GM23338 (cell line): ENCODE data around the gene PPIL1. TPM values are rescaled to one million over a fixed set of nuclear protein-coding genes. Genes with fewer than 3 reads are reported as not detected.

Experiments used
- ATAC-seq: fragments of 200-7000 bp; cut with Tn5 transposase; 3 replicates; pipeline ENCODE4 v1.9.1; 2020
- DNase-seq: peaks from one replicate; pipeline ENCODE4 v3.0.0-alpha.2; 2015; ENCODE audit warnings: low spot score
- H2AFZ ChIP-seq: fragments of 200-600 bp; sonication (generic); 2 replicates; pipeline ENCODE4 v1.8.0; 2016; ENCODE audit warnings: antibody characterized with exemption, mild to moderate bottlenecking, moderate library complexity
- H3F3A ChIP-seq: fragments of 200-600 bp; sonication (generic); replicated peaks from 2 replicates; pipeline ENCODE4 v1.8.0; 2017; ENCODE audit warnings: antibody characterized with exemption, mixed run types, low read depth
- H3K27ac ChIP-seq: fragments of 200-600 bp; sonication (generic); 2 replicates; pipeline ENCODE4 v1.6.1; 2016; ENCODE audit warnings: low read depth
- H3K27me3 ChIP-seq: fragments of 200-600 bp; sonication (generic); 2 replicates; pipeline ENCODE4 v1.8.0; 2016; ENCODE audit warnings: mild to moderate bottlenecking, mixed run types, moderate library complexity; ENCODE audit not compliant: insufficient read depth
- H3K36me3 ChIP-seq: fragments of 200-600 bp; sonication (generic); 2 replicates; pipeline ENCODE4 v1.8.0; 2016; ENCODE audit warnings: mild to moderate bottlenecking; ENCODE audit not compliant: insufficient read depth
- H3K4me1 ChIP-seq: fragments of 200-600 bp; sonication (generic); 2 replicates; pipeline ENCODE4 v1.8.0; 2016; ENCODE audit warnings: mild to moderate bottlenecking, moderate library complexity; ENCODE audit not compliant: insufficient read depth
- H3K4me2 ChIP-seq: fragments of 200-600 bp; sonication (generic); 2 replicates; pipeline ENCODE4 v1.7.1; 2017; ENCODE audit warnings: mixed run types
- H3K4me3 ChIP-seq: fragments of 200-600 bp; sonication (generic); 2 replicates; pipeline ENCODE4 v1.6.1; 2016; ENCODE audit warnings: mixed run types
- H3K79me2 ChIP-seq: fragments of 200-600 bp; sonication (generic); replicated peaks from 2 replicates; pipeline ENCODE4 v1.8.0; 2017; ENCODE audit warnings: mild to moderate bottlenecking; ENCODE audit not compliant: insufficient read depth
- H3K9me2 ChIP-seq: fragments of 200-600 bp; sonication (generic); 2 replicates; pipeline ENCODE4 v1.8.0; 2017; ENCODE audit not compliant: insufficient read depth
- H4K20me1 ChIP-seq: fragments of 200-600 bp; sonication (generic); replicated peaks from 2 replicates; pipeline ENCODE4 v1.8.0; 2017; ENCODE audit warnings: mild to moderate bottlenecking; ENCODE audit not compliant: insufficient read depth
- H3K27ac Mint-ChIP-seq: 2 replicates; pipeline ENCODE4 v1.8.0; 2020; ENCODE audit warnings: inconsistent platforms, mild to moderate bottlenecking, moderate library complexity, mixed read lengths
- H3K27me3 Mint-ChIP-seq: 3 replicates; pipeline ENCODE4 v1.8.0; 2022; ENCODE audit warnings: low read depth, mild to moderate bottlenecking, moderate library complexity, mixed read lengths, inconsistent platforms; ENCODE audit not compliant: insufficient read depth, poor library complexity
- H3K36me3 Mint-ChIP-seq: 3 replicates; pipeline ENCODE4 v1.8.0; 2021; ENCODE audit warnings: low read depth, mild to moderate bottlenecking, inconsistent platforms, moderate library complexity, mixed read lengths
- H3K4me1 Mint-ChIP-seq: 3 replicates; pipeline ENCODE4 v1.8.0; 2020; ENCODE audit warnings: mild to moderate bottlenecking, inconsistent platforms, mixed read lengths
- H3K4me3 Mint-ChIP-seq: 3 replicates; pipeline ENCODE4 v1.8.0; 2021; ENCODE audit warnings: moderate library complexity, mild to moderate bottlenecking, inconsistent platforms, mixed read lengths
- H3K9me3 Mint-ChIP-seq: 3 replicates; pipeline ENCODE4 v1.8.0; 2020; ENCODE audit warnings: moderate library complexity, mild to moderate bottlenecking, inconsistent platforms, mixed read lengths
- CREB1 ChIP-seq: fragments of 250-450 bp; sonication (Bioruptor Pico); IDR thresholded peaks from 2 replicates; pipeline ENCODE4 v1.5.0; 2020; ENCODE audit warnings: low read depth, mild to moderate bottlenecking, moderate library complexity
- EZH2 ChIP-seq: fragments of 200-600 bp; sonication (generic); IDR thresholded peaks from one replicate; pipeline ENCODE4 v1.8.0; 2017; ENCODE audit warnings: antibody characterized with exemption, mild to moderate bottlenecking, low read depth; ENCODE audit not compliant: unreplicated experiment
- EZH2phosphoT487 ChIP-seq: fragments of 200-600 bp; sonication (generic); IDR thresholded peaks from one replicate; pipeline ENCODE4 v1.8.1; 2018; ENCODE audit warnings: antibody characterized with exemption; ENCODE audit not compliant: unreplicated experiment
- JUNB ChIP-seq: IDR thresholded peaks from one replicate; pipeline ENCODE4 v1.6.1; 2016; ENCODE audit warnings: antibody characterized with exemption; ENCODE audit not compliant: unreplicated experiment
- POLR2AphosphoS5 ChIP-seq: IDR thresholded peaks from 2 replicates; pipeline ENCODE4 v1.6.1; 2016; ENCODE audit warnings: antibody characterized with exemption, low read depth
- ZNF114 ChIP-seq: fragments of 250-450 bp; sonication (Bioruptor Pico); IDR thresholded peaks from 2 replicates; pipeline ENCODE4 v1.5.0; 2020; ENCODE audit warnings: mild to moderate bottlenecking, moderate library complexity
- ZNF331 ChIP-seq: fragments of 250-450 bp; sonication (Bioruptor Pico); IDR thresholded peaks from 2 replicates; pipeline ENCODE4 v1.5.0; 2020; ENCODE audit warnings: low read depth, mild to moderate bottlenecking, moderate library complexity
- polyA plus RNA-seq: library from polyadenylated mRNA; unstranded; fragments of >200 nt; fragmentation: Nextera tagmentation; extraction: Ambion mirVana; gene quantifications from 2 replicates; pipeline ENCODE4 v1.2.1, GENCODE V29; 2016
- total RNA-seq: library from RNA; depleted of rRNA; stranded (reverse); fragments of >200 nt; shearing (Covaris generic); gene quantifications from 2 replicates; pipeline ENCODE4 v1.2.3, GENCODE V29; 2014
- TF ChIP-seq, protein P1 (sequence below): fragments of 250-450 bp; sonication (Bioruptor Pico); IDR thresholded peaks from 2 replicates; pipeline ENCODE4 v1.5.0; 2020; ENCODE audit warnings: mild to moderate bottlenecking, moderate library complexity
- TF ChIP-seq, protein P2 (sequence below), 2 experiments: fragments of 200-600 bp in 1 of 2; sonication (generic) in 1 of 2; conservative IDR thresholded peaks; 2 replicates each; pipeline versions ENCODE4 v1.5.1 to v1.6.1; 2016 to 2017; ENCODE audit warnings: antibody characterized with exemption in 2 of 2, low read depth in 2 of 2, mild to moderate bottlenecking in 2 of 2, moderate library complexity in 1 of 2

The PPIL1 gene
- total and polyA plus RNA-seq, 2 experiments from 2014 or later: 57.3 to 79.4 TPM

DNA sequence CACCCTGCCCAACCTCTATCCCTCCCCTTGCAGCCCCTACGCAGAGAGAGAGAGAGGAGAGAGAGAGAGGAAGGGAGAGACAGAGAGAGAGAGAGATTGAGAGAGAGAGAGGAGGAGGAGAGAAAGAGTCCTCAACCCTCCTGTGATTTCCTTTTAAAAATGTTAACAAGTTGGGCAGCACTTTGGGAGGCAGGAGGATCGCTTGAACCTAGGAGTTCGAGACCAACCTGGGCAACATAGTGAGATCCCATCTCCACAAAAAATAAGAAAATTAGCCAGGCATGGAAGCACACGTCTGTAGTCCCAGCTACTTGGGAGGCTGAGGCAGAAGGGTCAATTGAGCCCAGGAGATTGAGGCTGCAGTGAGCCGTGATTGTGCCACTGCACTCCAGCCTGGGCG is 65.4 kb downstream of the PPIL1 start (continued):
- TF ChIP-seq, protein P1, sequence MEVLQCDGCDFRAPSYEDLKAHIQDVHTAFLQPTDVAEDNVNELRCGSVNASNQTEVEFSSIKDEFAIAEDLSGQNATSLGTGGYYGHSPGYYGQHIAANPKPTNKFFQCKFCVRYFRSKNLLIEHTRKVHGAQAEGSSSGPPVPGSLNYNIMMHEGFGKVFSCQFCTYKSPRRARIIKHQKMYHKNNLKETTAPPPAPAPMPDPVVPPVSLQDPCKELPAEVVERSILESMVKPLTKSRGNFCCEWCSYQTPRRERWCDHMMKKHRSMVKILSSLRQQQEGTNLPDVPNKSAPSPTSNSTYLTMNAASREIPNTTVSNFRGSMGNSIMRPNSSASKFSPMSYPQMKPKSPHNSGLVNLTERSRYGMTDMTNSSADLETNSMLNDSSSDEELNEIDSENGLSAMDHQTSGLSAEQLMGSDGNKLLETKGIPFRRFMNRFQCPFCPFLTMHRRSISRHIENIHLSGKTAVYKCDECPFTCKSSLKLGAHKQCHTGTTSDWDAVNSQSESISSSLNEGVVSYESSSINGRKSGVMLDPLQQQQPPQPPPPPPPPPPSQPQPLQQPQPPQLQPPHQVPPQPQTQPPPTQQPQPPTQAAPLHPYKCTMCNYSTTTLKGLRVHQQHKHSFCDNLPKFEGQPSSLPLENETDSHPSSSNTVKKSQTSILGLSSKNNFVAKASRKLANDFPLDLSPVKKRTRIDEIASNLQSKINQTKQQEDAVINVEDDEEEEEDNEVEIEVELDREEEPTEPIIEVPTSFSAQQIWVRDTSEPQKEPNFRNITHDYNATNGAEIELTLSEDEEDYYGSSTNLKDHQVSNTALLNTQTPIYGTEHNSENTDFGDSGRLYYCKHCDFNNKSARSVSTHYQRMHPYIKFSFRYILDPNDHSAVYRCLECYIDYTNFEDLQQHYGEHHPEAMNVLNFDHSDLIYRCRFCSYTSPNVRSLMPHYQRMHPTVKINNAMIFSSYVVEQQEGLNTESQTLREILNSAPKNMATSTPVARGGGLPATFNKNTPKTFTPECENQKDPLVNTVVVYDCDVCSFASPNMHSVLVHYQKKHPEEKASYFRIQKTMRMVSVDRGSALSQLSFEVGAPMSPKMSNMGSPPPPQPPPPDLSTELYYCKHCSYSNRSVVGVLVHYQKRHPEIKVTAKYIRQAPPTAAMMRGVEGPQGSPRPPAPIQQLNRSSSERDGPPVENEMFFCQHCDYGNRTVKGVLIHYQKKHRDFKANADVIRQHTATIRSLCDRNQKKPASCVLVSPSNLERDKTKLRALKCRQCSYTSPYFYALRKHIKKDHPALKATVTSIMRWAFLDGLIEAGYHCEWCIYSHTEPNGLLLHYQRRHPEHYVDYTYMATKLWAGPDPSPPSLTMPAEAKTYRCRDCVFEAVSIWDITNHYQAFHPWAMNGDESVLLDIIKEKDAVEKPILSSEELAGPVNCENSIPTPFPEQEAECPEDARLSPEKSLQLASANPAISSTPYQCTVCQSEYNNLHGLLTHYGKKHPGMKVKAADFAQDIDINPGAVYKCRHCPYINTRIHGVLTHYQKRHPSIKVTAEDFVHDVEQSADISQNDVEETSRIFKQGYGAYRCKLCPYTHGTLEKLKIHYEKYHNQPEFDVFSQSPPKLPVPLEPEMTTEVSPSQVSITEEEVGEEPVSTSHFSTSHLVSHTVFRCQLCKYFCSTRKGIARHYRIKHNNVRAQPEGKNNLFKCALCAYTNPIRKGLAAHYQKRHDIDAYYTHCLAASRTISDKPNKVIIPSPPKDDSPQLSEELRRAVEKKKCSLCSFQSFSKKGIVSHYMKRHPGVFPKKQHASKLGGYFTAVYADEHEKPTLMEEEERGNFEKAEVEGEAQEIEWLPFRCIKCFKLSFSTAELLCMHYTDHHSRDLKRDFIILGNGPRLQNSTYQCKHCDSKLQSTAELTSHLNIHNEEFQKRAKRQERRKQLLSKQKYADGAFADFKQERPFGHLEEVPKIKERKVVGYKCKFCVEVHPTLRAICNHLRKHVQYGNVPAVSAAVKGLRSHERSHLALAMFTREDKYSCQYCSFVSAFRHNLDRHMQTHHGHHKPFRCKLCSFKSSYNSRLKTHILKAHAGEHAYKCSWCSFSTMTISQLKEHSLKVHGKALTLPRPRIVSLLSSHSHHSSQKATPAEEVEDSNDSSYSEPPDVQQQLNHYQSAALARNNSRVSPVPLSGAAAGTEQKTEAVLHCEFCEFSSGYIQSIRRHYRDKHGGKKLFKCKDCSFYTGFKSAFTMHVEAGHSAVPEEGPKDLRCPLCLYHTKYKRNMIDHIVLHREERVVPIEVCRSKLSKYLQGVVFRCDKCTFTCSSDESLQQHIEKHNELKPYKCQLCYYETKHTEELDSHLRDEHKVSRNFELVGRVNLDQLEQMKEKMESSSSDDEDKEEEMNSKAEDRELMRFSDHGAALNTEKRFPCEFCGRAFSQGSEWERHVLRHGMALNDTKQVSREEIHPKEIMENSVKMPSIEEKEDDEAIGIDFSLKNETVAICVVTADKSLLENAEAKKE (CRISPR knock-in tag): no peak
- TF ChIP-seq, protein P2, sequence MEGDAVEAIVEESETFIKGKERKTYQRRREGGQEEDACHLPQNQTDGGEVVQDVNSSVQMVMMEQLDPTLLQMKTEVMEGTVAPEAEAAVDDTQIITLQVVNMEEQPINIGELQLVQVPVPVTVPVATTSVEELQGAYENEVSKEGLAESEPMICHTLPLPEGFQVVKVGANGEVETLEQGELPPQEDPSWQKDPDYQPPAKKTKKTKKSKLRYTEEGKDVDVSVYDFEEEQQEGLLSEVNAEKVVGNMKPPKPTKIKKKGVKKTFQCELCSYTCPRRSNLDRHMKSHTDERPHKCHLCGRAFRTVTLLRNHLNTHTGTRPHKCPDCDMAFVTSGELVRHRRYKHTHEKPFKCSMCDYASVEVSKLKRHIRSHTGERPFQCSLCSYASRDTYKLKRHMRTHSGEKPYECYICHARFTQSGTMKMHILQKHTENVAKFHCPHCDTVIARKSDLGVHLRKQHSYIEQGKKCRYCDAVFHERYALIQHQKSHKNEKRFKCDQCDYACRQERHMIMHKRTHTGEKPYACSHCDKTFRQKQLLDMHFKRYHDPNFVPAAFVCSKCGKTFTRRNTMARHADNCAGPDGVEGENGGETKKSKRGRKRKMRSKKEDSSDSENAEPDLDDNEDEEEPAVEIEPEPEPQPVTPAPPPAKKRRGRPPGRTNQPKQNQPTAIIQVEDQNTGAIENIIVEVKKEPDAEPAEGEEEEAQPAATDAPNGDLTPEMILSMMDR (conservative IDR thresholded peaks at IDR 0.05; ENCODE audit: low read depth in 2 of 2): no peak
- TF ChIP-seq EZH2phosphoT487: no peak

DNA sequence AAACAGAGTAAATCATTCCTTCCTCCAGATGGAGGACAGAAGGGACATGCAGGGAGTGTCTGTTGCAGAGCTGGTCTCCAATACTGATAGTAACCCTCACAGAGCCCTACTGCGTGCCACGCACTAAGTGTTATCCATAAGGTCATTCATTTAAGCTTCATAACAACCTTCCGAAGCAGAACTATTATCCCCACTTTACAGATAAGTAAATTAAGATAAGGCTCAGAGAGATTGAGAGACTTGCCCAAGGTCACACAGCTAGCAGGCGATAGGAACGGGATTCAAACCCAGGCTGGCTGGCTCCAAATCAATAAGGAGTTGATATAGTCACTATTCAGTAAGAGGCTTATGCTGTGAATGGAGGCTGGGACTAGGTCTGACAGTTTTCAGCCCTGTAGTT is 66.0 kb downstream of the PPIL1 start:
- Histone ChIP-seq H3K27ac (no peak overlapping the region), H3K9me2 (no peaks in the 10 kb centered on the region), H3K27me3 (no peaks in the 10 kb centered on the region), H3K4me1 (peaks cover 21% of the 10 kb centered on the region), H4K20me1 (no peaks in the 10 kb centered on the region), H3K36me3 (no peaks in the 10 kb centered on the region), H3F3A (no peaks in the 10 kb centered on the region), H3K4me2 (no peak overlapping the region), H2AFZ (no peak overlapping the region), H3K79me2 (no peaks in the 10 kb centered on the region), H3K4me3 (no peak overlapping the region)
- Mint-ChIP-seq H3K27ac (no peak overlapping the region), H3K27me3 (peaks cover 13% of the 10 kb centered on the region), H3K4me3 (no peak overlapping the region), H3K4me1 (peaks cover 46% of the 10 kb centered on the region), H3K36me3 (no peaks in the 10 kb centered on the region), H3K9me3 (no peaks in the 10 kb centered on the region)
- DNase-seq (no peak), ATAC-seq (no peak)
- TF ChIP-seq, protein P1 (CRISPR knock-in tag): no peak
- no peak for TF ChIP-seq CREB1
- TF ChIP-seq POLR2AphosphoS5: no peak
- TF ChIP-seq EZH2: no peak
- TF ChIP-seq JUNB: no peak
- TF ChIP-seq ZNF114 (CRISPR knock-in tag): no peak
- TF ChIP-seq ZNF331 (CRISPR knock-in tag): no peak
